Omental fat pad (tissue), 4 donors: Measurements from ENCODE around the gene MESP2. TPM values are rescaled to one million over a fixed set of nuclear protein-coding genes. Genes with fewer than 3 reads are reported as not detected.

ENCODE experiments used
- ATAC-seq: fragments of 150-250 bp; one replicate; pipeline ENCODE4 v1.9.1; 2016; ENCODE audit warnings: mild to moderate bottlenecking, moderate library complexity; ENCODE audit not compliant: low FRiP score
- DNase-seq: peaks from one replicate; pipeline ENCODE4 v3.0.0-alpha.2; 2019; ENCODE audit warnings: low spot score
- total RNA-seq, 4 donors: library from RNA; depleted of rRNA; stranded (reverse); fragments of >200 nt; gene quantifications; one replicate each; pipeline ENCODE4 v1.1.0, GENCODE V29; 2016
- TF ChIP-seq, protein P1 (sequence below), 3 donors: fragments of 450-650 bp; IDR thresholded peaks; one replicate each; pipeline ENCODE4 v1.5.1; 2016 to 2017; ENCODE audit warnings: antibody characterized with exemption in 3 of 3, mild to moderate bottlenecking in 3 of 3, moderate library complexity in 2 of 3

MESP2 gene
- total RNA-seq, 4 donors from 2014 or later = 0.48 TPM; not detected in 3

DNA sequence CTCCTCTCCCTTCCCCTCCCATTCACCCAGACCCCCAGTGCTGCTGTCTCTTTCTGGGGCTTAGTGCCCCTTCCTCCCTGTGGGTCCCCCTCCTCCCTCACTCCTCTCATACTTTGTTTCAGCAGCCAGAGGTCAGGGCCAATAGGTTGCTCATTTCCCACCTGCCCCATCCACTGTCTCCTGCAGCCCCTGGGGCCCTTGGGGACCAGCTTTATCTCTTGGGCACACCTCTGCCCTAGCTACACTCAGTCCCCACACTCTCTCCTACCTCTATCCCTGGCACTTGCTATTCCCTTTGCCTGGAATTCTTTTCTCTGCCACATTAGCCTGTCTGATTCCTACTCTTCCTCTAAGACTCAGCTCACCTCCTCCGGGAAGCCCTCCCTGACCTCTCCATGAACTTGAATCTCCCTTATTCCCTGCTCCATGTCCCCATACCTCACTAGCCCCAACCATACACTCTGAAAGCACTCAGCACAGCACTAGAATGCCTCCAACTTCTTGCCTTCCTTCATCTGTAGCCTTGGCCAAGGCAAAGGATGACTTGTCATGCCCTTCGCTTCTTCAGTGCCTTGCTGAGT, 23.9 kb downstream of the MESP2 start:
- DNase-seq (no peak), ATAC-seq (no peak)
- TF ChIP-seq, protein P1, sequence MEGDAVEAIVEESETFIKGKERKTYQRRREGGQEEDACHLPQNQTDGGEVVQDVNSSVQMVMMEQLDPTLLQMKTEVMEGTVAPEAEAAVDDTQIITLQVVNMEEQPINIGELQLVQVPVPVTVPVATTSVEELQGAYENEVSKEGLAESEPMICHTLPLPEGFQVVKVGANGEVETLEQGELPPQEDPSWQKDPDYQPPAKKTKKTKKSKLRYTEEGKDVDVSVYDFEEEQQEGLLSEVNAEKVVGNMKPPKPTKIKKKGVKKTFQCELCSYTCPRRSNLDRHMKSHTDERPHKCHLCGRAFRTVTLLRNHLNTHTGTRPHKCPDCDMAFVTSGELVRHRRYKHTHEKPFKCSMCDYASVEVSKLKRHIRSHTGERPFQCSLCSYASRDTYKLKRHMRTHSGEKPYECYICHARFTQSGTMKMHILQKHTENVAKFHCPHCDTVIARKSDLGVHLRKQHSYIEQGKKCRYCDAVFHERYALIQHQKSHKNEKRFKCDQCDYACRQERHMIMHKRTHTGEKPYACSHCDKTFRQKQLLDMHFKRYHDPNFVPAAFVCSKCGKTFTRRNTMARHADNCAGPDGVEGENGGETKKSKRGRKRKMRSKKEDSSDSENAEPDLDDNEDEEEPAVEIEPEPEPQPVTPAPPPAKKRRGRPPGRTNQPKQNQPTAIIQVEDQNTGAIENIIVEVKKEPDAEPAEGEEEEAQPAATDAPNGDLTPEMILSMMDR (IDR thresholded peaks at IDR 0.05) = no peak

DNA sequence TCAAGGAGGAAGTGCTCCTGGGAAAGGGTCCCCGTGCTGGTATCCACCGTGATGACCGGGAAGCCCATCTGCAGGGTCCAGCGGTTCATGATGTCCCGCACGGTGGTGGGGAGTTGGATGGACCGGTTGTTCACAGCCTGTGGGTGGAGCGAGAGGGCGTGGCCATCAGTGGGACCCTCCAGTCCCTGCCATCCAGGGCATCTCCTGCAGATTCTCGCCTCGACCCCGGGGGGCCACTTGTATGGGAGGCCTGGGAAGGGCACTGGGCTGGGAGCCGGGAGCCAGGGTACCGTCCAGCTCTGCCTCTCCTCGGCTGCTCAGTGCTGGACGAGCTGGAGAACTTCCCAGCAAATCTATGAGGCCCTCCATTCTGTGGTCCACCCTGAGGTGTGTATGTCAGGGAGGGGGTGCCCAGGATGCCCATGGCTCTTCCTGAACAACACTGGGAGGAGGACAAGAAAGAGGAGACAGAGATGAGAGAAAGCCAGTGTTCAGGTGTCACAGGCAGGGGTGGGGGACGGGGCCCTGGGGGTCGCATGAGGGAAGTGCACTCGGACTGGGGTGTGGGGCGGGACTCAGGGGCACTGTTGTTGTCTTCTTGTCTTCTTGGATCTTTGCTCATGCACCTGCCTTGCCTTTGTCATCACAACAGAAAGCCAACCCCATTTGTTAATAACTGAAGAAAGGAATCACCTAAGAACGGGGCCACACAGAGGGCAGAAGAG, 25.5 kb downstream of the MESP2 start:
- ATAC-seq = no peak
- TF ChIP-seq, protein P1 (IDR thresholded peaks at IDR 0.05) = no peak
- DNase-seq = no peak

DNA sequence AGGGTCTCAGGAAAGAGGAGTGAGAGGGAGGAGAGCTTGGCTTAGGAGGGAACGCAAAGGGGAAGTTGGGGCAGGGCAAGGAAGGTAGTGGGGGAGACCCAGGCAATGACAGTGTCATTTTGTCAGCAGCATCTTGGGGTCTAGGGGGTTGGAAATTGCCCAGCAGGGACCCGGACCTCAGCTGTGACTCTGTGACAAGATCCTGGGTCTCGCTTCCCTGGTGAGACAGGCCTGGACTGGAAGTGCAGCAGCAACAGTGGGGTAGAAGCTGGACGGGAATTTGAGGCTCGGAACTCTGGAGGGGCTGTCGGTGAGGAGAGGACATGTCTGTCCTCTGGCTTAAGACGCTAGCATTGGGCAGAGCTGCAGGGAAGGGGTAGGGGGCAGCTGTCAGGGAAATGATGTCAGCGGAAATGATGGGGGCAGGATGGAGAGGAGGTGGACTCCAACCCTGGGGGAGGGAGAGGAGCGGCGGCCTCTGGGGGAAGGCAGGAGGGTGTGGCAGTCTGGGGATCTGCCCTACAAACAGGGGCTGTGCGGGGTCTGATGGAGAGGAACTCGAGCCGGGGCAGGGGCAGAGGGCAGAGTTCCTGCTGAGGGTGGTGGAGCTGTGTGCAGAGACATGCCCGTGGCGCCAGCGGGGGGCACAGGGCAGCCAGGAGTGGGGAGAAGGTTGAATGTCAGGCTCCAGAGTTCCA, 26.2 kb downstream of the MESP2 start:
- no peak for DNase-seq
- TF ChIP-seq, protein P1 (IDR thresholded peaks at IDR 0.05) = no peak
- no peak for ATAC-seq

DNA sequence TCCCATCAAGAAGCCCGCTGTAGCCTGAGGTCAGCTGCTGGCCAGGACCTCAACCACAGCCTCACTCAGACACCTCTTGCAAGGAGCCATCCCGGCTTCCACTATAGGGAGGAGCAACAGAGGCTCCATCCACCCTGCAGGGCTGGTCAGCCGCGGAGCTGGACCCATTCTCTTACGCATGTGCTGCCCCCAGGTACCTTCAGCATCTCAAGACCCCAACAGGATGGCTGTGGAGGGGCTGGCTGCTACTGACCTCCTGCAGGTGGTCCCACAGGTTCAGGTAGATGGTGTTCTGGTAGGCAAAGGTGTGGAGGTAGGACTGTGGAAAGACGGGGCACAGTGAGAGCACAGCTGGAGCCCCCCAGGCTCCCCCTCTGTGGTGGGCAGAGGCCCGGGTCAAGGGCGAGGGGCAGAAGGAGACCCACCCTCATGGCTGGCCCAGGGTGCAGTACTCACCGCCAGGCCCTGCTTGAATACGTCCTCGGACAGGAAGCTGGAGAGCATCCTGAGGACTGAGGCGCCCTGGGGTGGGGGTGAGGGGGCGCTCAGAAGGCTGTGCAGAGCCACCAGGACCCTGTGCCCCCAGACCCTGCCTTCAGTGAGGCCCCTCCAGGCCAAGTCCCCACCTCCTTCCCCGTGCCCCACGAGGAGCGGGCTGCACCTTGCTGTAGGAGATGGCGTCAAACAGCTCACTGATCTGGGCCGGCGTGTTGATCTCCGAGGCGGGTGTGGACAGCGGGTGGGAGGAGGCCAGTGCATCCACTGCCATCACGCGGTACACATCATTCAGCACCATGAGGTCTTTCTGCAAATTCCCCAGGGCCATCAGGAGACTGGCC, 27.1 kb downstream of the MESP2 start:
- ATAC-seq (no peak), DNase-seq (no peak)
- TF ChIP-seq, protein P1 (IDR thresholded peaks at IDR 0.05) = no peak

DNA sequence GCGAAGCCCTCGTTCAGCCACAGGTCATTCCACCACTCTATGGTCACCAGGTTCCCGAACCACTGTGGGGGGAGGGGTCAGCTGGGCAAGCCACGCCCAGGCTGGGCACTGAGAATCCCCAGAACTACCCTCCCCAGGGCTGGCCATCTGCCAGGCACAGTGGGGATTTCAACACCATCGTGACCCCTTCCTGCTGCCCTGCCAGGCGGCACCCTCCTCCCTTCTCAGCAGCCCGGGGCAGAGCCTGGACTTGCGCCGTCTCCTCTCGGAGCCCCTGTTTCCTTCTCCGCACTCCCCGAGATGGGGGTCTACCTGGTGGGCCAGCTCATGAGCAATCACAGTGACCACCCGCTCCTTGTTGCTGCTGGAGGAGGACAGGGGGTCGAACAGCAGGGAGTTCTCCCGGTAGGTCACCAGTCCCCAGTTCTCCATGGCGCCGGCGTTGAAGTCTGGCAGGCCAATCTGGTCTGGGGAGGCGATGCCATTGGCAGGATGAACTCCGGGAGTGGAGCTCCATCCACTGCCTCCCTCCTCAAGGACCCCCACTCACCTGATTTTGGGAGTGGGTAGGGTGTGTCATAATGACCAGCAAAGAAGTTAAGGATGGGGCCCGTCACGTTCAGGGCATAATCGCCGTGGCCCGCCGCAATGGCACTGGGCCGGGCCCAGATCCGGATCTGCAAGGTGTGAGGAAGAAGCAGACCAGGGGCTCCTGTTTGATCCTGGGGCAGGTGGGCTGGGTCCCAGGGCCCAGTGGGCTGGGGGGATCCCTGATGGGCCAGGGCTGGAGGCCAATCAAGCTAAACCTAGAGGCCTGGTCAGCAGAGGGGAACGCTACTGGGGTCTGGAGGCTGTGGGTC, 28.0 kb downstream of the MESP2 start:
- TF ChIP-seq, protein P1 (IDR thresholded peaks at IDR 0.05) = no peak
- no peak for DNase-seq
- ATAC-seq = no peak
